UCSD-AML1 (cell line): ENCODE measurements around the gene HIVEP3.

Source experiments
- DNase-seq: peaks from one replicate; lab custom pipeline; 2025; ENCODE audit not compliant: unreplicated experiment; lab: John Stamatoyannopoulos, UW

Gene HIVEP3

GRCh38 chr1:41638086-41639024 lies 280.4 kb downstream of the HIVEP3 start:
- no peak for DNase-seq

- DNase-seq = no peak
These were observed 281.4 kb downstream of the HIVEP3 start for GRCh38 chr1:41637367-41637766.

- no peak for DNase-seq
These were observed 285.0 kb downstream of the HIVEP3 start for GRCh38 chr1:41633764-41634163.

DNA sequence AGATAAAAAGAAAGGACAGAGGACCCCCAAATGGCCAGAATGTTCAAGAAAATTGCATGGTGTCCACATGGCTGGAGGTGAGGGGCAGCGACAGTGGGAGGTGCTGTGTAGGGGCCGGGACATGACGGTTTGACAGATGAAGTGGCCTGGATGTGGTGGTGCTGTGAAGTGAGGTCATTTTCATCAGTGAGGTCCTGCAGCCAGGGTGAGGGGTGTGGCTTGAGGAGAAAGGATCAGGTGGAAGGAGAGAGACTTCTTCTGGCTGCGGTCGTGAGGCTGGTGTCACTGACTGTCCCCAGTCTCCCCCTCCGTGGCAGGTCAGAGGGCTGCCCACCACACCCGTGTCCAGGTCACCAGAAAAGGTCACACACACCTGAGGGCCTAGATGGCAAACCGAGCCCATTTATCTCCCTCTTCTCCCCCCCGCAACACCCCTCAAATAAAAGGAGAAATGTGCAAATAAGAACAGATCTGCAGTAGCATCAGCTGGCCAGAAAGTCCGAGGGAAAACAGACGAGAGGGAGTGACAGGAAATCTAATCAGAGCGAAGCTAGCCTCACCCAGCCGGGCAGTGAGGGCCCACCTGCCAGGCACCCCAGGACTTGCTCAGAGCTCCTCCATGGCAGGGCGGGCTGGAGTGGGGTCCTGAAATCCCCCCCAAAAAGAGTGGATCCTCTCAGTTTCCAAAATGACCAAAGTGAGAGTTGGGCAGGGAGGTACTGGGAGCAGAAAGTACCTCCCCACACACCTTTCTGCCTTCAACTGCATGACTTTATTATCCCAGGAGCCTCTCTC lies 285.7 kb downstream of the HIVEP3 start:
- DNase-seq = no peak

DNA sequence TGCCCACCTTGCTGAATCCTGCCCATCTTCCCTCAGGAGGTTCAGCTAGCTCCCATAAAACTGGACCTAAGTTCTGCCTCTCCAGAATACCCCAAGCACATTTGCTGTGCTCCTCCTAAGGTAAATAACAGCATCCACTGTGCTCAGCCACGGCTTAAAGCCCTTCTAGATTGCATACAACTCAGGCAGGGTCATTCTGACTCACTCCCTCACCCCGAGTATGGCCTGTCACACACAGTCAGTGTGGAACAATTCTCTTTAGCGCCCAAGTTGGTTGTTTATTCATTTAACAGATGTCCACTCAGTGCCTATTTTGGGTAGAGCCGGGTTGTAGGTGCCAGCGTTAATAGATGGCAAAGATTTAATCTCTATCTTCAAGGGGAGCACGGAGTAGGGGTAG lies 286.8 kb downstream of the HIVEP3 start:
- DNase-seq = no peak

DNA sequence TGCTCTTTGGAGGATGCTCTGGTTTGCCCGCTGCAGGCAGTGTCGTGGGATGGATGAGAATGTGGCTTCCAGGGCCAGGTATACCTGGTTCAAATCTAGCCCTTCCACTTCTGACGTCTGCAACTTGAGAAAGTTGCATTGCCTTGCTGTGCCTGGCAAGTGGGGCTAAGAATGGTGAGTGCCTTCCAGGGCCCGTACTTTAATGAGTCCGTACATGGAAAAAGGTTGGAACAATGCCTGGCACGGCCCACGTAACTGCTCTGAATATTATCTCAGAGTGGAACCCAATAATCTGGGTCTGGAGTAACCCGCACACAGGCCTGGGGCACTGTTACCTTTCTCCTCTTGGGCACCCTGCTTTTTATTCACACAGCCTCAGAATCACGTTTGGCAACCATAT lies 287.6 kb downstream of the HIVEP3 start:
- no peak for DNase-seq

GRCh38 chr1:41629571-41629970 lies 289.2 kb downstream of the HIVEP3 start:
- no peak for DNase-seq

DNA sequence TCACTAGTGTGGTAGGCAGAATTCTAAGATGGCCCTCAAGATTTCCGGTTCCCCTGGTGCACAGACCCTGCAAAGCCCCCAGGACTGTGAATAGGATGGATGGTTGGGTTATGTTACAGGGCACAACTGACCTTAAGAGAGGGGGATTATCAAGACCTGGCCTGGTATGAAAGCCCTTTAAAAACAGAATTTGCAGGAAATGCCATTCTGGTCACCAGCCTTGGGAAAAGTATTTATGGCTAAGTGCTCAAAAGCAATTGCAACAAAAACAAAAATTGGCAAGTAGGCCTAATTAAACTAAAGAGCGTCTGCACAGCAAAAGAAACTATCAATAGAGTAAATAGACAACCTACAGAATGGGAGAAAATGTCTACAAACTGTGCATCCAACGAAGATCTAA lies 289.6 kb downstream of the HIVEP3 start:
- no peak for DNase-seq

GRCh38 chr1:41627491-41628280 lies 291.0 kb downstream of the HIVEP3 start:
- no peak for DNase-seq

GRCh38 chr1:41626616-41627375 lies 291.9 kb downstream of the HIVEP3 start:
- no peak for DNase-seq

DNA sequence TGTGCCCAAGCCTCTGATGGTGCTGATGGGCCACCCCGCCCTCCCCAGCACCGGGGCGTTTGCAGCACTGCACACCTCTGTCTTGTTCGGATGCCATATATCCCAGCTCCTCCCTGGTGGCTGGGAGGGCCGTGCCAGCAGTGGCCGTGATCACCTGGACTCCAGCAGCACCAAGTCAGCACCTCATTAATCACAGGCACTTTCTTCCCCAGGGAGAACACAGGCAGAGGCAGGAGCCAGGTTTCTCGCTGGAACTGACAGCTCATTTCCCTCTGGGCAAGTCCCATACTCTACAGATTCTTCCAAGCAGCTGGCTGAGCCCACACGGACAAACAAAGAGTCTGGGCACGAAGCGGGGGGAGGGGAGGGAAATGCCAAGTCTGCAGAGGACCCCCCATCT lies 292.6 kb downstream of the HIVEP3 start:
- no peak for DNase-seq

GRCh38 chr1:41623736-41624135 lies 295.0 kb downstream of the HIVEP3 start:
- no peak for DNase-seq

DNA sequence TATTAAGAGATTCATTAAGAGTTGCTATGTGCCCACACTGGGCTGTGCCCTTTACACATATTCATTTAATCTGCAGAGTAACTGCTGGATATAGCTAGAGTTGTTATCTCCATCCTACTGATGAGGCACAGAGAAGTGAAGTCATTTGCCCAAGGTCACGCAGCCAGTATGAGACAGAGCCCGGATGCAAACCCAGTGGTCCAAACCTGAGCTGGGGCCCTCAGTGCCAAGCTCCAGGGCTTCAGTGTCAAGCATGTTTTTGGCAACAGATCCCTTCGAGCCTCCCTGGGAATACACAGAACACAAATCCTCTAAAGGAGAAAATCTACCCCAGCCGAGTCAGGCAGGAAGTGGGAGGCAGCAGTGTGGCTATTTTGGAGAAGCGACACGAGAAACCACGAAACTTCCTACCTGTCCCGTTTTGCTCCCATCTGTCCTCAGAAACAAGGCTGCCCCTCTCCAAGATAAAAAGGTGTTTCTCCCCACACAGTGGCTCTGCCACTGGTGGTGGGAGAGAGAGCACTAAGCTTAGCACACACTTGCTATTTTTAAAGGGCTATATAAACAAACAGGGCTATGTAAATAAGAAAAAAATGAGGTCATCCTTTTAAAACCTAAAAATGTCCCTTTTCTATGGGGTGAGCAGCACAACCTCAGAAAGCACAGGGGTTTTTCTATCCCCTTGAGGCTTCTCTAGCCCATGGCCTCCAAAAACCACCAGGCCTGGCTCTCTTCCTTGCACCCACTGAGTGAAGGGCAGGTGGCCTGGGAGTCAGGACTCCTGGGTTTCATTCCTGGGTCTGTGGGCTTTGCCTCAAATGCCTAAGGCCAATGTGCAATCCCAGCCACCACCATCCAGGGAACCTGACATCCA lies 295.6 kb downstream of the HIVEP3 start:
- no peak for DNase-seq

DNA sequence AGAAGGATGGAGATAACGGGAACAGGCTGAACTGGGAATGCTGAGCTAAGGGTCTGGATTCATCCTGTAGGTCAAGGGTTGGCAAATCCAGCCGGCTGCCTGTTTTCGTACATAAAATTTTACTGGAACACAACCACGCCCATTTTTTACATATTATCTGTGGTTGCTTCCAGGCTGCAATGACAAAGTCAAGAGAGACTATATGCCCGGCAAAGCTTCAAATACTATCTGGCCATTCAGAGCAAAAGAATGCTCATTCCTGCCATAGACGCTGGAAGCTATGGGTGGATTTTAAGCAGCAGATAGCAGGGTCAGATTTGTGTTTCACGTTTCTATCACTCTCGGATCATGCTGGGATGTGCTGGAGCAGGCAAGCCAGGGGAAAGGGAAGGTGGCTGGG lies 296.3 kb downstream of the HIVEP3 start:
- no peak for DNase-seq

DNA sequence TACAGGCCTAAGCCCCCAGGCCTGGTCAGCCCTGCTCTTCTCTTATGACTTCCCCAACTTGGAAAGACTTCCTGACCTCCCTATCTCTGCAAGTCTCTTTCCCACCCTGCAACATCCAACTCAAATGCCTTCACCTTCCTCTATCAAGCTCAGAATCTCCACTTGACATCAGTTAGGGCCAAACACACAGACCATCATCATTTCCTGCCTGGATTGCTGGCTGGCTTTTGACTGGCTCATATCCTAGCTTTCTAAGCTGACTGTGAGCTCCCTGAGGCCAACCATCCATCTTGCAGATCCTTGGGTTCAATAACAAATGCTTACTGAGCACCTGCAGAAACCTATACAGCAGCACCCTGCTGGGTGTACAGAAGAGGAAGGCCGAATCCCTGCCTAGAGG lies 296.9 kb downstream of the HIVEP3 start:
- no peak for DNase-seq

GRCh38 chr1:41621256-41621655 lies 297.5 kb downstream of the HIVEP3 start:
- no peak for DNase-seq

- no peak for DNase-seq
These were observed 298.2 kb downstream of the HIVEP3 start for GRCh38 chr1:41620365-41621169.

DNA sequence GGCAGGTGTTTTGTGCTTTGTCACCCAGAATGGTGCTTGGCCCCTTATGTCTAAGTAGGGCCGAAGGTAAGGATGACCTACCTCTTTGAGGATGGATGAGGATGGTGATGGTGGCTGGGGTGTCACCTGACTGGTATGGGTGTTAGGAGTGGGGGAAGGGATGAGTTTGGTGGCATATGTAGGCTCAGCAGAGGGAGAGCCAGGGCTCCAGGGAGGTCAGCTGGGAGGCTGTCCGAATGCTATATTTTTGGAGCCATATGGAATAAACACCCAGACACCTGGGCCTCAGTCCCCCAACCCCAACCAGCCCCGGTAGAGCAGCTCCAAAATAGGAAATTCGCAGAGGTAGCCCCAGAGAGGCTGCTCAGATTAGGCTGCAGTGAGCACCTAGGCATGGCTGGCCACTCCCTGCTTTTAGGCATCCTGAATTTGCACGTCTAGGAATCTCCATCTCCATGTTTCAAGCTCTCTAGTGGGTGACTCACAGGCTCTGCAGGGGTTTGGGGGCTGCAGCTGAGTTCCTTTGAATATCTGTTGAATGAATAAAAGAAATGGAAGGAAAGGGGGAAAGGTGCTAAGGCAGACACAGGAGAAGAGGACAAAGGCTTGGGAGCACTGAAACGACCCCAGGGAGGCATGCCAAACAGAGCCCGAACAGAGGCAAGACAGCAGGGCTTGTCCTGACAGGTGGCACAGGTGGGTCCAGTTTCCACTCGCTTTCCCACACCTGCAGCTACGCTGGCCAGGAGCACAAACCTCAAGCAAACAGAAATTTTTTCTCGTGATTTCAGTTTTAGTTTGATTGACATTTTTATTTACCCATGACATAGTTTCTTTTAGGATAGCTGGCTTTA lies 299.0 kb downstream of the HIVEP3 start:
- no peak for DNase-seq
